ENCODE data around the gene SH3D19. TPM values are rescaled to one million over a fixed set of nuclear protein-coding genes. Genes with fewer than 3 reads are reported as not detected.

Gene SH3D19
- total RNA-seq, 1 donor from 2014 or later, result 32.0 TPM

- peaks cover 20% of the 10 kb centered on the region for H3K36me3 Mint-ChIP-seq (ENCODE audit: low read depth)
- peaks cover 26% of the 10 kb centered on the region for H3K4me1 Mint-ChIP-seq (ENCODE audit: low read depth)
- H3K4me3 Mint-ChIP-seq (ENCODE audit: unreplicated experiment), result no peak overlapping the region
- no peaks in the 10 kb centered on the region for H3K9me3 Mint-ChIP-seq (ENCODE audit: low read depth)
- H3K27ac Mint-ChIP-seq (ENCODE audit: unreplicated experiment), result no peak overlapping the region
- no peak for DNase-seq (ENCODE audit: low spot score)
- no peaks in the 10 kb centered on the region for H3K27me3 Mint-ChIP-seq (ENCODE audit: low read depth)
- TF ChIP-seq CTCF (IDR thresholded peaks at IDR 0.05), result no peak
Measured at GRCh38 chr4:151173871-151174270, 151.5 kb downstream of the SH3D19 start.

GRCh38 chr4:151169900-151170299 is 155.5 kb downstream of the SH3D19 start:
- DNase-seq (ENCODE audit: low spot score), result no peak
- H3K36me3 Mint-ChIP-seq (ENCODE audit: low read depth), result peaks cover 14% of the 10 kb centered on the region
- no peak overlapping the region for H3K4me3 Mint-ChIP-seq (ENCODE audit: unreplicated experiment)
- no peaks in the 10 kb centered on the region for H3K27me3 Mint-ChIP-seq (ENCODE audit: low read depth)
- peak overlapping the region; percentile 22 for H3K27ac Mint-ChIP-seq (ENCODE audit: unreplicated experiment)
- peaks cover 58% of the 10 kb centered on the region for H3K4me1 Mint-ChIP-seq (ENCODE audit: low read depth)
- TF ChIP-seq CTCF (IDR thresholded peaks at IDR 0.05), result no peak
- no peaks in the 10 kb centered on the region for H3K9me3 Mint-ChIP-seq (ENCODE audit: low read depth)

- no peaks in the 10 kb centered on the region for H3K27me3 Mint-ChIP-seq (ENCODE audit: low read depth)
- TF ChIP-seq CTCF (IDR thresholded peaks at IDR 0.05), result no peak
- H3K36me3 Mint-ChIP-seq (ENCODE audit: low read depth), result peaks cover 8% of the 10 kb centered on the region
- peak overlapping the region; percentile 67 for H3K27ac Mint-ChIP-seq (ENCODE audit: unreplicated experiment)
- H3K4me1 Mint-ChIP-seq (ENCODE audit: low read depth), result peaks cover 55% of the 10 kb centered on the region
- H3K9me3 Mint-ChIP-seq (ENCODE audit: low read depth), result no peaks in the 10 kb centered on the region
- no peak for DNase-seq (ENCODE audit: low spot score)
- no peak overlapping the region for H3K4me3 Mint-ChIP-seq (ENCODE audit: unreplicated experiment)
Measured at GRCh38 chr4:151169223-151169622, 156.2 kb downstream of the SH3D19 start.

- peaks cover 7% of the 10 kb centered on the region for H3K36me3 Mint-ChIP-seq (ENCODE audit: low read depth)
- no peak for TF ChIP-seq CTCF (IDR thresholded peaks at IDR 0.05)
- no peak overlapping the region for H3K27ac Mint-ChIP-seq (ENCODE audit: unreplicated experiment)
- H3K4me3 Mint-ChIP-seq (ENCODE audit: unreplicated experiment), result no peak overlapping the region
- H3K27me3 Mint-ChIP-seq (ENCODE audit: low read depth), result no peaks in the 10 kb centered on the region
- peak; percentile 75 for DNase-seq (ENCODE audit: low spot score)
- H3K4me1 Mint-ChIP-seq (ENCODE audit: low read depth), result peaks cover 52% of the 10 kb centered on the region
- H3K9me3 Mint-ChIP-seq (ENCODE audit: low read depth), result no peaks in the 10 kb centered on the region
Measured at GRCh38 chr4:151167561-151167960, 157.8 kb downstream of the SH3D19 start.

- DNase-seq (ENCODE audit: low spot score), result no peak
- no peaks in the 10 kb centered on the region for H3K27me3 Mint-ChIP-seq (ENCODE audit: low read depth)
- no peak for TF ChIP-seq CTCF (IDR thresholded peaks at IDR 0.05)
- H3K9me3 Mint-ChIP-seq (ENCODE audit: low read depth), result no peaks in the 10 kb centered on the region
- H3K4me1 Mint-ChIP-seq (ENCODE audit: low read depth), result peaks cover 52% of the 10 kb centered on the region
- H3K36me3 Mint-ChIP-seq (ENCODE audit: low read depth), result peaks cover 7% of the 10 kb centered on the region
- peak overlapping the region; percentile 74 for H3K27ac Mint-ChIP-seq (ENCODE audit: unreplicated experiment)
- H3K4me3 Mint-ChIP-seq (ENCODE audit: unreplicated experiment), result no peak overlapping the region
Measured at GRCh38 chr4:151166636-151167035, 158.8 kb downstream of the SH3D19 start.
